HFFc6 (cell line): ENCODE results near the gene HCCS. TPM values are rescaled to one million over a fixed set of nuclear protein-coding genes. Genes with fewer than 3 reads are reported as not detected.

Experiments used
- DNase-seq: peaks from one replicate; pipeline ENCODE4 v3.0.0-alpha.2; 2018
- H3K27ac Mint-ChIP-seq: 2 replicates; pipeline ENCODE4 v1.8.0; 2020; ENCODE audit warnings: mild to moderate bottlenecking, mixed read lengths
- H3K27me3 Mint-ChIP-seq: 2 replicates; pipeline ENCODE4 v1.8.0; 2021; ENCODE audit warnings: mild to moderate bottlenecking, moderate library complexity, mixed read lengths; ENCODE audit not compliant: insufficient read depth
- H3K36me3 Mint-ChIP-seq: 2 replicates; pipeline ENCODE4 v1.8.0; 2021; ENCODE audit warnings: low read depth, mixed read lengths
- H3K4me1 Mint-ChIP-seq: 2 replicates; pipeline ENCODE4 v1.8.0; 2020; ENCODE audit warnings: low read depth, mixed read lengths
- H3K4me3 Mint-ChIP-seq: 2 replicates; pipeline ENCODE4 v1.8.0; 2020; ENCODE audit warnings: mild to moderate bottlenecking, moderate library complexity, mixed read lengths
- H3K9me3 Mint-ChIP-seq: 2 replicates; pipeline ENCODE4 v1.8.0; 2020; ENCODE audit warnings: mild to moderate bottlenecking, mixed read lengths
- CTCF ChIP-seq: fragments of 200-600 bp; sonication (generic); IDR thresholded peaks from 2 replicates; pipeline ENCODE4 v1.5.0; 2021; ENCODE audit warnings: antibody characterized with exemption, mild to moderate bottlenecking
- total RNA-seq, 6 experiments: library from RNA; stranded (reverse); fragmentation: NEBNext Ultra II Directional; extraction: Animal tissue kit (Norgen Biotek cat#: 25700); gene quantifications; 2 replicates in 1 of 6; 3 replicates in 5 of 6; pipeline ENCODE4 v1.2.3, GENCODE V29; 2021

Gene HCCS
- total RNA-seq, 6 experiments from 2014 or later, result 42.1 to 48.0 (median 44.8) TPM

- Mint-ChIP-seq H3K27me3 (no peaks in the 10 kb centered on the region; the same call in 1 of the 2 replicates), H3K4me1 (peaks cover 12% of the 10 kb centered on the region), H3K9me3 (no peaks in the 10 kb centered on the region), H3K27ac (no peak overlapping the region), H3K36me3 (no peaks in the 10 kb centered on the region), H3K4me3 (no peak overlapping the region)
- no peak for TF ChIP-seq CTCF
- no peak for DNase-seq
These were observed 11.7 kb upstream of the HCCS start for GRCh38 chrX:11099465-11099864.

DNA sequence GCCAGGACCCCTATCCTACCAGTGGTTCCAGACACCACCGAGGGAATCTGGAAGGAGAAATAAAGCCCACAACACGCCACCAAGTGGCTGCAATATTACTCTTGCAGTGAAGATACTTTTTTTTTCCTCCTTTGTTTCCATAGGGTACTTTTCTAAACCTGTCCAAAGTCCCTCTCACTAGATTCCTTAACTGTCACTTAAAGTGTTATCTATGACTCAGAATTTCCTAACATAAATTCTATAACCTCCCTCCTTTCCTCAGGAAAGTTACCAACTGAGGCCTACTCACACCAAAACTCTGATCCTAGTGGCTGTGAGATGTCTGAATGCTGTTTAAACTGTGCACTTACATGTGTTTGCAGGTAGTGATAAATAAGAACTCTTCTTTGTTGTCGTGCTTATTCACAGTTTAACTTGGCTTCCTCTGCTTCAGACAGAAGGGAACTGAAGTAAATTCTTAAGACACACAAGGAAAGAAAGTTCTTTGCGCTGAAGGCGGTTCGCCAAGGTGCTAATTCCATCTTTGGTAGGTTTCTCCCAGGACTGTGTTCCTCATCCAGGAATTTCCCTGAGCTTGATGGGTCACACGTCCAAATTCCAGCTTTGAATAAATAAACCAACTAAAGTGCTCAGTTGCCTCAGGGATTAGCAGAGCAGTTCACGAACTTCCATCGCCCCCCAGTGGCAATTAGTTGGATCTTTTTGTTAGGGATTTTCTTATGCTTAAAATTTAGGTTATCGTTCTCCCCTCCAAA lies 10.7 kb upstream of the HCCS start:
- H3K4me3 Mint-ChIP-seq, result no peak overlapping the region
- no peaks in the 10 kb centered on the region for H3K9me3 Mint-ChIP-seq
- peak overlapping the region; percentile 76 for H3K27ac Mint-ChIP-seq
- peak; percentile 73 for TF ChIP-seq CTCF
- no peaks in the 10 kb centered on the region for H3K36me3 Mint-ChIP-seq
- H3K4me1 Mint-ChIP-seq, result peaks cover 19% of the 10 kb centered on the region
- peak; percentile 49 for DNase-seq
- H3K27me3 Mint-ChIP-seq, result no peaks in the 10 kb centered on the region; the same call in 1 of the 2 replicates

GRCh38 chrX:11103006-11103405 lies 8.1 kb upstream of the HCCS start:
- Mint-ChIP-seq H3K27ac (no peak overlapping the region), H3K27me3 (no peaks in the 10 kb centered on the region; the same call in 1 of the 2 replicates), H3K36me3 (no peaks in the 10 kb centered on the region; the same call in 1 of the 2 replicates), H3K4me1 (peaks cover 19% of the 10 kb centered on the region), H3K9me3 (no peaks in the 10 kb centered on the region), H3K4me3 (no peak overlapping the region)
- DNase-seq, result no peak
- TF ChIP-seq CTCF, result no peak

DNA sequence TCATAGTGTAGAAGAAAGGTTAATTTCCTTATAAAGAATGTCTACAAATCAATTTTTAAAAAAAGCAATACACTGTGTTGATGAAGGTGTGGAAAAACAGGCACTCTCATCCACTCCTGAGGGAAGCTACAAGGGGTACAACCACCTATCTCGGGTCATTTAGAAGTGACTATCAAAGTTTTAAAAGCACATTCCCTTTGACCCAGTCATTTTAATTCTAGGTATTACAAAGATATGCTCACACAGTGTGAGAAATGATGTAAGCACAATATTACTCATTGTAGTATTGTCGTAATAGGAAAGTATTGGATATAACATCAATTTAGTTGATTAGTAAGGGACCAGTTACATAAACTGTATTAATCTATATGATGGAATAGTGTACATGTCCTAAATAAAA lies 7.4 kb upstream of the HCCS start:
- H3K4me3 Mint-ChIP-seq, result no peak overlapping the region
- H3K36me3 Mint-ChIP-seq, result no peaks in the 10 kb centered on the region; the same call in 1 of the 2 replicates
- no peaks in the 10 kb centered on the region; the same call in 1 of the 2 replicates for H3K27me3 Mint-ChIP-seq
- no peak for TF ChIP-seq CTCF
- H3K9me3 Mint-ChIP-seq, result no peaks in the 10 kb centered on the region
- H3K27ac Mint-ChIP-seq, result no peak overlapping the region
- no peak for DNase-seq
- peaks cover 19% of the 10 kb centered on the region for H3K4me1 Mint-ChIP-seq

- H3K27me3 Mint-ChIP-seq, result no peaks in the 10 kb centered on the region; the same call in 1 of the 2 replicates
- peaks cover 18% of the 10 kb centered on the region for H3K4me1 Mint-ChIP-seq
- no peak overlapping the region for H3K27ac Mint-ChIP-seq
- TF ChIP-seq CTCF, result peak; percentile 30; the same call in 1 of the 2 replicates
- peak; percentile 26 for DNase-seq
- no peaks in the 10 kb centered on the region for H3K9me3 Mint-ChIP-seq
- H3K4me3 Mint-ChIP-seq, result no peak overlapping the region
- H3K36me3 Mint-ChIP-seq, result no peaks in the 10 kb centered on the region; the same call in 1 of the 2 replicates
These were observed 6.1 kb upstream of the HCCS start for GRCh38 chrX:11105080-11105479.
